ENCODE results near the gene ERI2. TPM values are rescaled to one million over a fixed set of nuclear protein-coding genes. Genes with fewer than 3 reads are reported as not detected.
A peak's percentile ranks its signal among the peaks of the same experiment; 100 is the strongest.

Gene ERI2, protein sequence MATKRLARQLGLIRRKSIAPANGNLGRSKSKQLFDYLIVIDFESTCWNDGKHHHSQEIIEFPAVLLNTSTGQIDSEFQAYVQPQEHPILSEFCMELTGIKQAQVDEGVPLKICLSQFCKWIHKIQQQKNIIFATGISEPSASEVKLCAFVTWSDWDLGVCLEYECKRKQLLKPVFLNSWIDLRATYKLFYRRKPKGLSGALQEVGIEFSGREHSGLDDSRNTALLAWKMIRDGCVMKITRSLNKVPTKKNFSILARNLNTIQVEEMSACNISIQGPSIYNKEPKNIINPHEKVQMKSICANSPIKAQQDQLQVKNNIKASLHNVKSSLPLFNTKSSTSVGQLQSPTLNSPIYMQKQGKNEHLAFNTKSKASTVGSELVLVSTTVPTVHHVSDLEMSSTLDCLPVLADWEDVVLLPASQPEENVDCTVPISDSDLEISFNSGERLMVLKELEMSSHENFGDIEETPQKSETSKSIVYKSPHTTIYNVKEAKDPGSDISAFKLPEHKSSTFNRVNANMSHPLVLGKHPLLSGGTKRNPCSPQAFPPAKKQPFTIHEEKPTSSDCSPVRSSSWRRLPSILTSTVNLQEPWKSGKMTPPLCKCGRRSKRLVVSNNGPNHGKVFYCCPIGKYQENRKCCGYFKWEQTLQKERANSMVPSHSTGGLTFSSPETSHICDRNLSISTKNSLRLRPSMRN
- total RNA-seq (10 to 100 TPM; 12.2 to 45.1 (median 24.4) TPM), polyA plus RNA-seq (10 to 100 TPM in 2 of 3 donors, 1 to 10 TPM in 1; 9.2 to 18.0 (median 16.4) TPM)
- long read RNA-seq, donor 1, transcript ERI2-203 (1 exons, 3,846 nt): major isoform, 13 of 14 reads
- long read RNA-seq, donor 1, partial matches to known transcripts: 0 of 14 reads
- long read RNA-seq, donor 1, other reads (novel, unspliced or antisense): 0 of 14 reads
- long read RNA-seq, donor 2, transcript ERI2-203 (1 exons, 3,846 nt): major isoform, 22 of 22 reads
- long read RNA-seq, donor 2, partial matches to known transcripts: 0 of 22 reads
- long read RNA-seq, donor 2, other reads (novel, unspliced or antisense): 0 of 22 reads
- long read RNA-seq, donor 3, transcript ERI2-203 (1 exons, 3,846 nt): major isoform, 10 of 10 reads
- long read RNA-seq, donor 3, partial matches to known transcripts: 0 of 10 reads
- long read RNA-seq, donor 3, other reads (novel, unspliced or antisense): 0 of 10 reads
- long read RNA-seq, donor 4, partial matches to known transcripts: 1 of 10 reads
- long read RNA-seq, donor 4, other reads (novel, unspliced or antisense): 8 of 10 reads
- long read RNA-seq, donor 5, partial matches to known transcripts: 8 of 23 reads
- long read RNA-seq, donor 5, other reads (novel, unspliced or antisense): 13 of 23 reads
- long read RNA-seq, donor 6, partial matches to known transcripts: 0 of 12 reads
- long read RNA-seq, donor 6, other reads (novel, unspliced or antisense): 10 of 12 reads
- long read RNA-seq, donor 7, partial matches to known transcripts: 0 of 4 reads
- long read RNA-seq, donor 7, other reads (novel, unspliced or antisense): 0 of 4 reads
- long read RNA-seq, donor 8, partial matches to known transcripts: 0 of 2 reads
- long read RNA-seq, donor 8, other reads (novel, unspliced or antisense): 0 of 2 reads
- long read RNA-seq, donor 9, transcript ERI2-203 (1 exons, 3,846 nt): major isoform, 24 of 24 reads
- long read RNA-seq, donor 9, partial matches to known transcripts: 0 of 24 reads
- long read RNA-seq, donor 9, other reads (novel, unspliced or antisense): 0 of 24 reads
- long read RNA-seq, donor 10, partial matches to known transcripts: 0 of 3 reads
- long read RNA-seq, donor 10, other reads (novel, unspliced or antisense): 0 of 3 reads

DNA sequence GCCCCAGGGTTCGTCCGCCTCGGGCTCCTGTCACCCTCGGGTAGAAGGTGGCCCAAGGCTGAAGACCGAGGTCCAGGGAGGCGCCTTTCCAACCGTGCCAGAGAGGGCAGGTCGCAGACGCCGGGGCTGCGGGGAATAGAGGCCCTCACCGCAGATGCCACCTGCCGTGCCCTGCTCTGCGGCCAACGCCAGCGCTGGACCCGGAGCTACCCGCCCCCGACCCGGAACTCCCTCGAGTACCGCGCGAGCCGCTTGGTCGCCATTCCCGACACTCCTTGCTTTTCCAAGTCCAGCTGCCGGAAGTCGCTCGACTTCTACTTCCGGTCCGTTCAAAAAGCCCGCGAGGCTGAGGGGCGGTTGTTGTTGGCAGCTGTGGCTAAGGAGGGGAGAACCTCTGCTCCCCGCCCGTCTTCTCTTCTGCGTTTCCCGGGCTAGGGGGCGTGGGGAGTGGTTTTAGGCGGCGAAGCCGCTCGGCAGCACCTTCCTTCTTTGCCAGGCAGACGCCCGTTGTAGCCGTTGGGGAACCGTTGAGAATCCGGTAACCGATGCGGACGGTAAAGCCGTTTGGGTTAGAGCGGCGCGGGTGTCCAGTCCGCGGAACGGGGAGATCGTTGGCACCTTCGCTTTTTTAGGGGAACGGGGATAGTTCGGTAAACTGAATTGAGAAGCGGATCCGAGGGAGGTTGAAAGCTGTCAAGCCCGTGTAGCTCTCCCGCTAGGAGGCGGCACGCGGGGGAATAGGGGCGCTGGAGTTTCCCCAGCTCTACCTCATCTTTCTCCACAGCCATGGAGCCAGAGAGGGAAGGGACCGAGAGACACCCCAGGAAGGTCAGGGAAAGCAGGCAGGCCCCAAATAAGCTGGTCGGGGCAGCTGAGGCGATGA lies at the start of gene ERI2, which contains the start of gene REXO5:
ERI2 (minus strand) TSS at position 305 of the 883 bp plus-strand sequence; CDS start at position 263, 42 bp downstream.
REXO5 (plus strand) TSS at position 360 of the 883 bp plus-strand sequence; CDS start at position 787, 427 bp downstream.
- peaks cover 4 to 7% of the 10 kb centered on the region in 2 donors for H3K4me1 ChIP-seq (replicated peaks in 1 of 2)
- WGBS, 4 donors: 0 to 1% (median 0%) methylated on average over 25 to 74 of the region's 74 CpGs
- no peaks in the 10 kb centered on the region for H3K27me3 ChIP-seq
- no peaks in the 10 kb centered on the region for H3K9me3 ChIP-seq (replicated peaks in 1 of 3)
- intact Hi-C loops (cut with DNase I): no loop called here
- peaks cover 0 to 7% of the 10 kb centered on the region in 2 donors for H3K36me3 ChIP-seq (replicated peaks in 1 of 2)
- TF ChIP-seq, protein P1, sequence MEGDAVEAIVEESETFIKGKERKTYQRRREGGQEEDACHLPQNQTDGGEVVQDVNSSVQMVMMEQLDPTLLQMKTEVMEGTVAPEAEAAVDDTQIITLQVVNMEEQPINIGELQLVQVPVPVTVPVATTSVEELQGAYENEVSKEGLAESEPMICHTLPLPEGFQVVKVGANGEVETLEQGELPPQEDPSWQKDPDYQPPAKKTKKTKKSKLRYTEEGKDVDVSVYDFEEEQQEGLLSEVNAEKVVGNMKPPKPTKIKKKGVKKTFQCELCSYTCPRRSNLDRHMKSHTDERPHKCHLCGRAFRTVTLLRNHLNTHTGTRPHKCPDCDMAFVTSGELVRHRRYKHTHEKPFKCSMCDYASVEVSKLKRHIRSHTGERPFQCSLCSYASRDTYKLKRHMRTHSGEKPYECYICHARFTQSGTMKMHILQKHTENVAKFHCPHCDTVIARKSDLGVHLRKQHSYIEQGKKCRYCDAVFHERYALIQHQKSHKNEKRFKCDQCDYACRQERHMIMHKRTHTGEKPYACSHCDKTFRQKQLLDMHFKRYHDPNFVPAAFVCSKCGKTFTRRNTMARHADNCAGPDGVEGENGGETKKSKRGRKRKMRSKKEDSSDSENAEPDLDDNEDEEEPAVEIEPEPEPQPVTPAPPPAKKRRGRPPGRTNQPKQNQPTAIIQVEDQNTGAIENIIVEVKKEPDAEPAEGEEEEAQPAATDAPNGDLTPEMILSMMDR (IDR thresholded peaks at IDR 0.05): peak in 5 of 6 experiments; percentile 21 to 47 (median 27)
- peak; percentile 18 to 77 for TF ChIP-seq POLR2A (IDR thresholded peaks at IDR 0.05)
- peak within 1 kb of the TSS; percentile 28 to 97 (median 75) for H3K4me3 ChIP-seq
- peak; percentile 91 to 97 (median 95) for DNase-seq
- peak within 1 kb of the TSS; percentile 82 to 97 (median 91) for H3K27ac ChIP-seq

- H3K36me3 ChIP-seq (replicated peaks in 1 of 2): peaks cover 0 to 10% of the 10 kb centered on the region in 2 donors
- DNase-seq: no peak
- TF ChIP-seq POLR2A (IDR thresholded peaks at IDR 0.05): no peak
- TF ChIP-seq, protein P1 (IDR thresholded peaks at IDR 0.05): no peak
- no peaks in the 10 kb centered on the region for H3K9me3 ChIP-seq (replicated peaks in 1 of 3)
- no peak overlapping the region for H3K4me3 ChIP-seq
- 93 to 98% (median 98%) methylated on average over 2 of the region's 2 CpGs for WGBS, 4 donors
- intact Hi-C loops (cut with DNase I): loop anchor here (5.0 to 10.0 kb wide), 2 partner anchors 42 to 90 kb away; no protein-coding TSS in a partner anchor
- H3K27ac ChIP-seq: no peak overlapping the region
- no peaks in the 10 kb centered on the region for H3K27me3 ChIP-seq
- H3K4me1 ChIP-seq (replicated peaks in 1 of 2): peaks cover 15 to 58% of the 10 kb centered on the region in 2 donors
These were observed 48.7 kb upstream of the ERI2 start for GRCh38 chr16:20854963-20855362.
